DOHH2 (cell line): ENCODE measurements around the gene SCN2B.

Experiments used
- H3F3A ChIP-seq: fragments of 200-600 bp; sonication (generic), shearing (Covaris generic); 2 replicates; pipeline ENCODE4 v1.6.0; 2016; ENCODE audit warnings: antibody characterized with exemption, mild to moderate bottlenecking; ENCODE audit not compliant: control insufficient read depth, insufficient read depth
- H3K27ac ChIP-seq: fragments of 200-600 bp; sonication (generic); 2 replicates; pipeline ENCODE4 v1.5.1; 2014; ENCODE audit warnings: low read depth, mild to moderate bottlenecking, low read length, moderate library complexity
- H3K27me3 ChIP-seq: fragments of 200-600 bp; sonication (generic); 2 replicates; pipeline ENCODE4 v1.6.1; 2014; ENCODE audit warnings: mild to moderate bottlenecking, low read length, mixed read lengths; ENCODE audit not compliant: control insufficient read depth
- H3K36me3 ChIP-seq: fragments of 200-600 bp; sonication (generic); 2 replicates; pipeline ENCODE4 v1.6.1; 2014; ENCODE audit warnings: mild to moderate bottlenecking, low read length, moderate library complexity, mixed read lengths; ENCODE audit not compliant: control insufficient read depth
- H3K4me1 ChIP-seq: fragments of 200-600 bp; sonication (generic); 2 replicates; pipeline ENCODE4 v1.6.1; 2014; ENCODE audit warnings: mild to moderate bottlenecking, low read length, mixed read lengths; ENCODE audit not compliant: control insufficient read depth
- H3K4me2 ChIP-seq: fragments of 200-600 bp; sonication (generic); 2 replicates; pipeline ENCODE4 v1.6.0; 2014; ENCODE audit warnings: mild to moderate bottlenecking, low read length, moderate library complexity
- H3K4me3 ChIP-seq: fragments of 200-600 bp; sonication (generic); 2 replicates; pipeline ENCODE4 v1.5.1; 2014; ENCODE audit warnings: mild to moderate bottlenecking, low read length, mixed read lengths
- H3K79me2 ChIP-seq: fragments of 200-600 bp; sonication (generic); 2 replicates; pipeline ENCODE4 v1.6.1; 2014; ENCODE audit warnings: mild to moderate bottlenecking, low read length, mixed read lengths; ENCODE audit not compliant: control insufficient read depth
- H3K9me2 ChIP-seq: fragments of 200-600 bp; sonication (generic); replicated peaks from 2 replicates; pipeline ENCODE4 v1.6.1; 2014; ENCODE audit warnings: mild to moderate bottlenecking, low read length, mixed read lengths; ENCODE audit not compliant: control insufficient read depth
- H3K9me3 ChIP-seq: fragments of 200-600 bp; sonication (generic); 2 replicates; pipeline ENCODE4 v1.6.1; 2014; ENCODE audit warnings: antibody characterized with exemption, low read length, mixed read lengths; ENCODE audit not compliant: control insufficient read depth, insufficient read depth
- H4K20me1 ChIP-seq: fragments of 200-600 bp; sonication (generic); 2 replicates; pipeline ENCODE4 v1.6.0; 2014; ENCODE audit warnings: low read depth, mild to moderate bottlenecking, antibody characterized with exemption, low read length, moderate library complexity; ENCODE audit not compliant: control insufficient read depth, insufficient read depth
- CTCF ChIP-seq: fragments of 200-600 bp; sonication (generic); IDR thresholded peaks from one replicate; pipeline ENCODE4 v1.5.1; 2014; ENCODE audit warnings: antibody characterized with exemption, mild to moderate bottlenecking, low read depth, low read length; ENCODE audit not compliant: poor library complexity, severe bottlenecking
- EZH2phosphoT487 ChIP-seq: fragments of 200-600 bp; sonication (generic); IDR thresholded peaks from 2 replicates; pipeline ENCODE4 v1.6.1; 2017; ENCODE audit warnings: borderline replicate concordance, mild to moderate bottlenecking, antibody characterized with exemption, low read length, moderate library complexity, mixed read lengths

SCN2B gene

GRCh38 chr11:118154641-118155040 lies 21.8 kb downstream of the SCN2B start:
- Histone ChIP-seq H3K9me2 (no peaks in the 10 kb centered on the region), H3K27me3 (peaks cover 82% of the 10 kb centered on the region), H3K4me3 (no peak overlapping the region), H4K20me1 (no peaks in the 10 kb centered on the region), H3F3A (no peaks in the 10 kb centered on the region), H3K27ac (no peak overlapping the region), H3K4me1 (no peaks in the 10 kb centered on the region), H3K36me3 (no peaks in the 10 kb centered on the region), H3K79me2 (no peaks in the 10 kb centered on the region), H3K9me3 (no peaks in the 10 kb centered on the region), H3K4me2 (no peak overlapping the region)
- TF ChIP-seq CTCF (no peak), EZH2phosphoT487 (no peak)

GRCh38 chr11:118153976-118154375 lies 22.5 kb downstream of the SCN2B start:
- Histone ChIP-seq H3F3A (no peaks in the 10 kb centered on the region), H3K4me1 (no peaks in the 10 kb centered on the region), H3K27ac (no peak overlapping the region), H4K20me1 (no peaks in the 10 kb centered on the region), H3K27me3 (peaks cover 82% of the 10 kb centered on the region), H3K9me2 (no peaks in the 10 kb centered on the region), H3K9me3 (no peaks in the 10 kb centered on the region), H3K36me3 (no peaks in the 10 kb centered on the region), H3K4me3 (no peak overlapping the region), H3K4me2 (no peak overlapping the region), H3K79me2 (no peaks in the 10 kb centered on the region)
- TF ChIP-seq EZH2phosphoT487 = no peak
- TF ChIP-seq CTCF = no peak

GRCh38 chr11:118153516-118153915 lies 22.9 kb downstream of the SCN2B start:
- H3K27ac ChIP-seq = no peak overlapping the region
- no peaks in the 10 kb centered on the region for H3K79me2 ChIP-seq
- H3K36me3 ChIP-seq = no peaks in the 10 kb centered on the region
- H3K9me2 ChIP-seq = no peaks in the 10 kb centered on the region
- no peaks in the 10 kb centered on the region for H3K9me3 ChIP-seq
- H3K27me3 ChIP-seq = peaks cover 78% of the 10 kb centered on the region
- H3K4me2 ChIP-seq = no peak overlapping the region
- TF ChIP-seq EZH2phosphoT487 (no peak), CTCF (no peak)
- H3F3A ChIP-seq = no peaks in the 10 kb centered on the region
- H3K4me3 ChIP-seq = no peak overlapping the region
- H4K20me1 ChIP-seq = no peaks in the 10 kb centered on the region
- H3K4me1 ChIP-seq = no peaks in the 10 kb centered on the region
